Activated naive CD4-positive, alpha-beta T cell treated with anti-CD3 and anti-CD28 coated beads, Interleukin-2, amount 10 ng/mL, durations not matched to agents 7 days and 5 days (primary cell): ENCODE data around the gene TCF4.

Experiments used
- CTCF ChIA-PET: fragments of 350-600 bp; sonication (Branson Sonifier 250); formaldehyde crosslinking; loops from one replicate; lab custom pipeline; 2021; ENCODE audit warnings: antibody characterized with exemption; lab: Charles Lee
- DNase-seq: peaks from one replicate; pipeline ENCODE4 v3.0.0-alpha.2; 2020
- H3K27ac Mint-ChIP-seq: one replicate; pipeline ENCODE4 v1.8.0; 2021; ENCODE audit warnings: mild to moderate bottlenecking, moderate library complexity, mixed read lengths
- H3K27me3 Mint-ChIP-seq: one replicate; pipeline ENCODE4 v1.8.0; 2021; ENCODE audit warnings: mild to moderate bottlenecking, mixed read lengths
- H3K36me3 Mint-ChIP-seq: one replicate; pipeline ENCODE4 v1.8.0; 2021; ENCODE audit warnings: mixed read lengths
- H3K4me1 Mint-ChIP-seq: one replicate; pipeline ENCODE4 v1.8.0; 2021; ENCODE audit warnings: mixed read lengths
- H3K4me3 Mint-ChIP-seq: one replicate; pipeline ENCODE4 v1.8.0; 2021; ENCODE audit warnings: mild to moderate bottlenecking, moderate library complexity, mixed read lengths
- H3K9me3 Mint-ChIP-seq: one replicate; pipeline ENCODE4 v1.8.0; 2021; ENCODE audit warnings: mixed read lengths

The TCF4 gene

DNA sequence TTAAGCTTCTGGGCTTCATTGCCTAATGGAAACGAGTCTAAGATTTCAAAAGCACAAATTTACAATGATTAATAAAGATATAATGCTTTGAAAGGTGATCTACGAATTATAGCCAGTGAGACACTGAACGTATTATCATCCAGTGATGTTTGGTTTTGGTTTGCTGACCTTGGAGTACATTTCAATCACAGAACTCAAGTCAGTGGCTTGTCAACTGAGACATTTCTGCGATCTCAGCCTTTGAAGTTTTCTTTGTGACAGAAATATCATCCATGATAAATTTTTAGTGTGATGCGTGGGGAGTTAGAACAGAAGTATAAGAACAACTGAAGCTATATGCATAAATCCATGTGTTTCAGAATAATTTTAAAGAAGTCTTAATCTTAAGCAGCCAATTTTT lies 263.8 kb downstream of the TCF4 start:
- Mint-ChIP-seq H3K9me3 (no peaks in the 10 kb centered on the region), H3K4me3 (no peak overlapping the region), H3K27ac (no peak overlapping the region), H3K4me1 (peaks cover 5% of the 10 kb centered on the region), H3K27me3 (peaks cover 31% of the 10 kb centered on the region), H3K36me3 (no peaks in the 10 kb centered on the region)
- no peak for DNase-seq
- CTCF ChIA-PET, result no interaction called here

DNA sequence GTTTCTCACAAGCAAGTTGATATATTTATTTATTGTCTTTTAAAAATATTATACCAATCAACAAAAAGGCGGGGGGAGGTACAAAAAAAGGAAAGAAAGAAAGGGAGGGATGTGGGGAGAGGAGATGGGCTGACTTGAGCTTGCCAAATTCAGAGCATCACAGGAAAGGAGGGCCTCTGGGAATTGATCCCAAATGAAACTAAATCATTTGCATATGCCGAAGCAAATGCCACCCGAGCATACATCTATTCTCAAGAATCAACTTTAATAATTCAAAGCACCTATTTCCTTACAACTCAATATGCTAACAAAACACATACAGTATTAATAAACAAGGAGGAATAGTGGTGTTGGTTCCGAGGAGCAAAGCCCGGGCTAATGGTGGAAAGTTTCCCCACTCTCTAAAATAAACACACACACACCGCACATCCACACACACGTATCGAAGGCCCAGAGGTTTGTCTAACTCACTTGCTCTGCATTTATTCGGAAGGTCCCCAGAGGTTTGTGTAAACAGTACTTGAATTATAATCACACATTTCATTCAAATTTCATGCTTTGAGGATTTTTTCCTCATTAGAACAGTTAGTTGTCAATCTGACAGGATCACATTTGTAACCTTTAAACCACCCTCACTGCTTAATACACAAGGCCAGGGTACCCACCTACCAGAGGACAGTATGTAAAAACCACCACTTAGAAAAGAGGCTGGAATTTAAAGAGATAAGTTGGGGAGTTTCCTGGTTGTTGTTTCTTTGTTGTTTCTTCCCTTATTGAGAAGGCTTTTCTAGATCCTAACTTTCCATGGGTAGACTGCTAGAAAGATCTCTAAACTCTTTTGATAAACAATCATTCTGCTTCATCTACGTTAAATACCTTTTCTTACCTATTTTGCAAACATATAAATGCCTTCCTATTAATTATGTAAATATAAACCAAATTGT lies 264.7 kb downstream of the TCF4 start:
- Mint-ChIP-seq H3K4me3 (no peak overlapping the region), H3K27me3 (peaks cover 31% of the 10 kb centered on the region), H3K36me3 (no peaks in the 10 kb centered on the region), H3K27ac (no peak overlapping the region), H3K9me3 (no peaks in the 10 kb centered on the region), H3K4me1 (peaks cover 5% of the 10 kb centered on the region)
- CTCF ChIA-PET, result no interaction called here
- DNase-seq, result no peak

DNA sequence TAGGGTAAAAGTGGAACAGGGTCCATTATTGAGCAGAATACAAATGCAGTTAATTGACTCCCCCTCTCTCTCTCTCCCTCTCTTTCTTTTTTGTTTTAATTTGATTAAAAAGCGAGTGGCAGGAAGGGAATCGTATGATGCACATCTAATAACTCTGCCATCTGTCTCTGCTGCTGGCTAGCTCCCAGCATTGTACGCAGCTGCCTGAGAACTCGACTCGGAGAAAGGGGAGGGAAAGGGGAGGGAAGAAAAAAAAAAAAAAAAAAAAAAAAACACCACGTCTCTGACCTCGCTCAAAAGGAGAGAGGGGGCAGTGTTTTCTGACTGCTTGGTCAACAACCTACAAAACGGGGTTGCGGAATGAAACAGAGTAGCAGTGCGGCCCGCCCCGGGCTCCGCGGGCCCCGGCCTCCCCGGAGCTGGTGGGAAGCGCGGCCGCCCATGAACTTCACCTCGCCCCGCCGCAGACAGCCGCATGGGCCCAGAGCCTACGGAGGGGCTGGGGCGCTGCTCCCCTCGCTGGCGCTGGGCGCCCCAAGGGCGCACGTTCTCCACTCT lies 265.7 kb downstream of the TCF4 start:
- H3K9me3 Mint-ChIP-seq, result no peaks in the 10 kb centered on the region
- H3K4me3 Mint-ChIP-seq, result no peak overlapping the region
- H3K27me3 Mint-ChIP-seq, result peaks cover 31% of the 10 kb centered on the region
- H3K27ac Mint-ChIP-seq, result no peak overlapping the region
- peaks cover 5% of the 10 kb centered on the region for H3K4me1 Mint-ChIP-seq
- no peak for DNase-seq
- H3K36me3 Mint-ChIP-seq, result no peaks in the 10 kb centered on the region
- CTCF ChIA-PET, result interaction anchor here (0.7 kb wide), 1 partner anchor 87 kb away, joined by 3 read pairs; no protein-coding TSS in a partner anchor

DNA sequence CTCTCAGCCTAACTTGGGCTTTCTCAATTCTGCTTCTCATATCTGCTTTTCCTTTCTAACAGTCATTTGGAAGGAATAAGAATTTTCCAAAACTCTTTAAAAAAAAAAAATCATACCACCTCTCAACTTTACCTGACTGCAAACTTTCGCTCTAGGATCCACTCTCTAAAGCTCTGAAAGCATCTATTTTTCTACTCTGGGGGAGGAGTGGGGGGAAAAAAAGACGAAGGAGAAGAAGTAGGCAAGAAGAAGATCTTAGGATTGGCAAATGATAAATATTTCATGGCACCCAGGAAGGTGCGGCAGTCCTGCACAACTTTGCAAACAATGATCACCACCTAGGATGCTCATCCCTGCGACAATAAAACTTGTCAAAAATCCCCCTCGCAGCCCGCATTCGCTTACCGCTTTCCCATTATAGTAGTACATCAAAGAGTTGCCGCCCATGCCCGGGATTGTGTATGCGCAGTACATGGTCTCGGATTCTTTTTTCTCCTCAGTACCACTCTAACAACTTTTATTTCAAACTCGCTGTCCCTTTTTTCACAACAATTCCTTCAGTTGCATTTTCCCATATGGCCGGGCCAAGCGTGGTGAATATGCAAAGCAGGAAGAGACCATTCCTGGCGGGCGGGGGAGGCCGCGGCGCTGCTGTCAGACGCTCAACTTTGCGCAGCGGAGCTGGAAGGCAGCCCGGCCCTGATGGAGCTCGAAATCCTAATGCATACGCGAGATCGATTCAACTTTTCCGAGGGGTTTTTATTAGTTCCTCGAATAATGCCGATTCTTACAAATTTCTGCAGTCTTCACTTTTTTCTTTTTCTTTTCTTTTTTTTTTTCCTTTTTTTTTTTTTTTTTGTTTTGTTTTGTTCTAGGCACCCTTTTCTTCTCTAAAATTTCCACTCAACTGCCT lies 266.5 kb downstream of the TCF4 start:
- peaks cover 31% of the 10 kb centered on the region for H3K27me3 Mint-ChIP-seq
- no peak overlapping the region for H3K27ac Mint-ChIP-seq
- peaks cover 7% of the 10 kb centered on the region for H3K4me1 Mint-ChIP-seq
- H3K9me3 Mint-ChIP-seq, result no peaks in the 10 kb centered on the region
- peak; percentile 46 for DNase-seq
- H3K36me3 Mint-ChIP-seq, result no peaks in the 10 kb centered on the region
- CTCF ChIA-PET, result no interaction called here
- H3K4me3 Mint-ChIP-seq, result peak overlapping the region; percentile 63

DNA sequence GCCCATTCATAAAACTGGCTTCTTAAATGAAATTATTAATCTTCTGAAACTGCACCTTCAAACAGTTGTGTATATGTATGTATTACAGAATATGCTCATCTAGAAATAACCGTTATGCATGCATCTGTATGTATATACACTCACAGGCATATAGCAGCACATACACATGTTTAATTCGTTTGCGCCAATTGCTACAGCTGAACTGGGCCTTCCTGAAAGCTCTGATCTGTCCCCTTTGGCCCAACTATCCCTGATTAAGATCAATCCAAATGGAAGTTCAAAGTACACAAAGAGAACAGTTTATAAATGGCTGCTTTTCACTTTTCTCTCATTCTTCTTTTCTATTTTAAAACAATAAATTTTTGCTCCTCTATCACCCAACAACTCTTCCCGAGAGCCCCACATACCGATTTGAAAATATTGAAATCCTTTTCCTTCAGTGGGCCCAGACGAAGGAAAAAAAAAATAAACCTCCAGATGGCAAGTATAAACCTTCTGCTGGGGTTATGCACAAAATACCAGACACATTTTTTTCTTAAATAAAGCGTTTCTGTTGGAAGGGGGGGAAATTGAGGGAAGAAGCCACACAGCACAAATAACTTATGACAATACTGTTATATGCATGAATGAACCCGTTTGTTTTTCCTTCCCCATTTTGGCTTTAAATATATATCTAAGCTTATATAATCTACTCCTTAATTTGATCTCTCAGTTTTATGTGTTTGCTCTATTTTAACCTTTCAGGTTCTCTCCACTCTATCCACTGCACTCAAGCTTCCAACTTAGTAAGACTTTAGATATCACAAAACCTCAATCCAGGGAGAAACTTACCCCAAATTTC lies 267.3 kb downstream of the TCF4 start:
- no peaks in the 10 kb centered on the region for H3K36me3 Mint-ChIP-seq
- H3K4me3 Mint-ChIP-seq, result no peak overlapping the region
- no peak overlapping the region for H3K27ac Mint-ChIP-seq
- peaks cover 7% of the 10 kb centered on the region for H3K4me1 Mint-ChIP-seq
- no peaks in the 10 kb centered on the region for H3K9me3 Mint-ChIP-seq
- peaks cover 31% of the 10 kb centered on the region for H3K27me3 Mint-ChIP-seq
- no peak for DNase-seq
- CTCF ChIA-PET, result no interaction called here

DNA sequence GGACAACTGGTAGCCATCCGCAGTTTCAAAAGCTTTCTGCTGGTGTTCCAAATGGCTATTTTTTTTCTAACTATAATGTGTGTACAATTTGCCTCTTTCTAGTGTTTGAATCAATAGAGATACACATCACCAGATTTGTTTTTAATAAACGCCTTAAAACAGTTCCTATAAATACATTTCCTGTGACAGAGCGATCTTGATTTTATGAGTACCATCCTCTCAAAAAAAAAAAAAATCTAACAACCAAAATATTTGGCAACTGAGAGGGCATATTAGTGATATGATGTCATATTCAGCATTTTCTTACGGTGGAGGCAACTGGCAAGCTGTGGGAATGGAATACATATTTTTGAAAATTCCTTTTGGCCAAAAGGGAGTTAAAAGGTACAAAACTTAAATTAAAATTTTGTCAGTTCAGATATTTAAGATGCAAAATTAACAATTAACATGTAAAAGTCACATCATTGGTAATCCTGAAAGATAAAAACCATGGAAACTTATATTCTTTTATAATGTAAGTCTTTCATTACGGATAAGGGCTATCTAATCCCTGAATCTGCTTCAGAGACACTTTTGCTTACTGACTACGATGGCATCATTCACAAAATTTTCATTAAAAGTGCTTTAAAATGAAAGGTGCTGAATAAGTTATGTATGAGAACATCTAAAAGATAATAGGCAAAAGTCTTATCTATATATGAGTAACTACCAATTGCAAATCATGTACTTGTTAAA lies 268.4 kb downstream of the TCF4 start:
- H3K9me3 Mint-ChIP-seq, result no peaks in the 10 kb centered on the region
- DNase-seq, result no peak
- H3K36me3 Mint-ChIP-seq, result no peaks in the 10 kb centered on the region
- peaks cover 31% of the 10 kb centered on the region for H3K27me3 Mint-ChIP-seq
- H3K4me3 Mint-ChIP-seq, result no peak overlapping the region
- H3K27ac Mint-ChIP-seq, result no peak overlapping the region
- CTCF ChIA-PET, result no interaction called here
- H3K4me1 Mint-ChIP-seq, result peaks cover 7% of the 10 kb centered on the region

DNA sequence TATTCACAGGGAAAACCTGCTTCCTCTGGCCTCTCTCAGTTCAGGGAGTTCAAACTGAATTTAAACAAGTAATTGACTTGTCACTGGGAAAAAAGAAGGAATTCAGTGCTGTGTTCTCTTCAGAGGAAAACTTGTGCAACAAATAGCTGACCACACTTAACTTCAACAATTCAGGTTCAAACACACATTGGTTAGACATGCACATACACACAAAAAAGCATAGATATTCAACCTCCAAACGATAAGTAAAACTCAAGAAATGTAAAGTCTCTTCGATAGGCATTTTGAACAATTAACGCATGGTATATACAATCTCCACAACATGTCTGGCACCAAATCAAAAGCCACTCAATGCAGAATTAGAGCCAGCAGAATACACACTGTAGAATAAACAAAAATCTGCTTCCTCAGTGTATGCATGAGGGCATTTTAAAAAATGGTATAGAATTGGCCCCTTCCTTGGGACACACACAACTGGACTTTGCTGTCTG lies 269.0 kb downstream of the TCF4 start:
- CTCF ChIA-PET, result no interaction called here
- H3K4me3 Mint-ChIP-seq, result no peak overlapping the region
- DNase-seq, result no peak

DNA sequence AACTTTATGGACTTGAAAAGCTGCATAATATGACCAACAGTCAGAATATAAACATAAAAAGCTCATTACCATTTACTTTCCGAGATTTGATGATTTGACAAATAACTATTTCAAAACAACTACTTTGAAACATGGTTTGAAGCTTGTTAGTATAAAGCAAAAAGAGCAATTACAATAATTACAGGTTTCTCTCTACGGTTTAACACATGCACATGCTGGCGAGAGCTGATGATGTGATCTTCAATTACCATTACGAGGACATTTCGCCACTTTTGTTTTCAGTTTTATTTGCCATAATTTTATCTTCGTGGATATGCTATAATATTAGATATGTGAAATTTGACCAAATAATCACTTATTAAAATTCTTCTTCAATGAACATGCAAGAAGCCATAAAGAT lies 270.1 kb downstream of the TCF4 start:
- H3K27me3 Mint-ChIP-seq, result peaks cover 24% of the 10 kb centered on the region
- H3K4me1 Mint-ChIP-seq, result peaks cover 7% of the 10 kb centered on the region
- CTCF ChIA-PET, result interaction anchor here (1.2 kb wide), 1 partner anchor 83 kb away, joined by 3 read pairs; no protein-coding TSS in a partner anchor
- no peaks in the 10 kb centered on the region for H3K36me3 Mint-ChIP-seq
- H3K9me3 Mint-ChIP-seq, result no peaks in the 10 kb centered on the region
- no peak overlapping the region for H3K27ac Mint-ChIP-seq
- no peak for DNase-seq
- no peak overlapping the region for H3K4me3 Mint-ChIP-seq

More for the DNA sequence above, 269.0 kb downstream of the TCF4 start:
- Mint-ChIP-seq H3K27ac (no peak overlapping the region), H3K27me3 (peaks cover 31% of the 10 kb centered on the region), H3K9me3 (no peaks in the 10 kb centered on the region), H3K4me1 (peaks cover 7% of the 10 kb centered on the region), H3K36me3 (no peaks in the 10 kb centered on the region)

DNA sequence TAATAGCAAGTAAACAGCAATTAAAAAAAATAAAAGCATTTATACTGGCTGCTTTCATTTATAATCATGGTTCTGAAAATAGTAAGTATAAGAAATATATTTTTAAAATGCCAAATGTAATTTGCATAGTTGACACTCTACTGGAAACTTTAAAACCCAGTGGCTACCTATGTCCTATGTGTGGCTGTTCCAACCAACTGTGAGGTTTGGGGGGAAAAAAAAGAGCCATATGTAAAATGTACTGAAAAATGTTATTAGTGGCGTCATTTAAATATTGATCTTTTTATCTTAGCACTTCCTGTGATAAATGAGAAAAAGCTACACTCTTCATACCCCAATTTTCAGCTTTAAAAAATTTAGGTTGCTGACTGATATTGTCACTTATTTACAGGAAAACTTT lies 270.7 kb downstream of the TCF4 start:
- peaks cover 7% of the 10 kb centered on the region for H3K4me1 Mint-ChIP-seq
- H3K9me3 Mint-ChIP-seq, result no peaks in the 10 kb centered on the region
- H3K36me3 Mint-ChIP-seq, result no peaks in the 10 kb centered on the region
- no peak overlapping the region for H3K4me3 Mint-ChIP-seq
- DNase-seq, result no peak
- CTCF ChIA-PET, result interaction anchor here (1.2 kb wide), 1 partner anchor 82 kb away, joined by 3 read pairs; no protein-coding TSS in a partner anchor
- peaks cover 19% of the 10 kb centered on the region for H3K27me3 Mint-ChIP-seq
- H3K27ac Mint-ChIP-seq, result no peak overlapping the region

DNA sequence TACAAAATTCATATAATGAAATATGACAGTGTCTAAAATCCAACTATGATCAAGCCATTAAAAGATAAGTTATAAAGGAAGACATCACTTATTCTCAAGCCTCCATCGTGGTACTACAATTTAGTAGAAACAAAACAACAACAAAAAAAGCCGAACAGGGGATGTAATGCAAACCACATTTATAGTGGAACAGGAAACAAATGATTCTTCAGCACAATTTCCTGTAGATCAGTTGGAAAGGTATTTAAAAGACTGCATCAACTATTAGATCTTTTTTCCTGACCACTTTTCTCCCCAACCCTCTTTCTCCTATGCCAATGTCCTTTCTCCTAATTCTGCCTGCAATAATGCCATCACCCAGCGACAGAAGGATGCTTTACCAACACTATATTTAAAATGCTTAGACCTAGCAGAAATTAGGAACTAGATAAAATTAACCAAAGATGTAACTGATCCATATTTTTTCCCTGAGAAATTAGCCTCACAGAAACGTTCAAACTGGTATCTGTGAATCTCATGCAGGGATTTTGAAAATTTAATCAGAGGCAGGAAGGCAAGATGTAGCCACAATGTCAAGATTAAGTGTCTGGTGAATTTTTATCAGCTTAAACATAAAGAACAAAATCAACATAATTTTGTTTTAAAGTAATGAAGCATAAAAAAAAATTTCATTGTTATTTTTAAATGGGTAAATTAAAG lies 271.4 kb downstream of the TCF4 start:
- Mint-ChIP-seq H3K36me3 (no peaks in the 10 kb centered on the region), H3K9me3 (no peaks in the 10 kb centered on the region), H3K4me1 (peaks cover 5% of the 10 kb centered on the region), H3K27ac (no peak overlapping the region), H3K27me3 (peaks cover 12% of the 10 kb centered on the region), H3K4me3 (no peak overlapping the region)
- CTCF ChIA-PET, result no interaction called here
- no peak for DNase-seq

DNA sequence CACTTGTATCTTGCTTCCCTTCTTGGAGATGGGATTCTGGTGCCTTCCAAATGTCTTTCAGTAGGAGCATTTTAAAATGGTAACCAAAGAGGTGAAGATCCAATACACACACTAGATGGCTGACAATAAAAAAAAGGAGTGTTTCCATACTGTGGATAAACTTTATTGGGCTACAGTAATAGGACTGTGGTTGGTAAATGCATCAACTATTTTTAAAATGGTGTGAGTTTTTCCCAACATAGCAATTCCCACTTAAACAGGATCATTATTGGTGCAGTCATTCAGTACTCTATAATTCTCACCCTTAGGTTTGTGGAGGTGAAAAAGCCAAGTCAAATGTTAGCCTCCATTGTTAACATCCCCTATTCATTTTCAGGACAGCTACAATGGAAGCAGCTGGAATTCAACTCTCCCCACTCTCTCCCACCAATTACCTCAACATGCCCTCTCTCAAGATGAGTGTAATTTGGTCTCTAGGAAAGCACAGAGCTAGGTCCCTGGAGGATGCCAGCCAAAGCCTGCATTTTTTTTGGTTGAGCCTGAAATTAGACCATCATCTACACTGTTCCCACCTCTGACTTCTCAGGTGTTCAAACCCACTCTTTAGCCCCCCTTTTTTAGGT lies 273.3 kb downstream of the TCF4 start:
- Mint-ChIP-seq H3K27ac (no peak overlapping the region), H3K27me3 (no peaks in the 10 kb centered on the region), H3K9me3 (no peaks in the 10 kb centered on the region), H3K4me3 (no peak overlapping the region), H3K36me3 (no peaks in the 10 kb centered on the region), H3K4me1 (peaks cover 2% of the 10 kb centered on the region)
- CTCF ChIA-PET, result no interaction called here
- no peak for DNase-seq

DNA sequence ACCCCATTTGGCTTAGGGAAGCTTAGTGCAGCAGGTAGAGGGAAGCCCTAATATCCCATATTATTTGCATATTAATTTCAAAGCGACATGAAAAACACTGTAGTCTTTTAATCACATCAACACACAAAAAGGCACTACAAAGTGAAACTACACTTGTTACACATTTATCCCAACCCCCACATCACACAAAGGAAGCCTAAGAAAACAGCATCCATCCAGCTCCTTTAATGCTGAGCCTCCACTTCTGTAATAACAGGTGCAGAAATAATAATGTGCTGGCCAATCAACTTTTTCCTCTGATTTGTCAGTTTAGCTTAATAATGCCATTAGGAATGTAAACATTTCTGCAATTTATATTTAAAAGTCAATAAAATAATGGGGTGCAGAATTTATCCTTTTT lies 274.0 kb downstream of the TCF4 start:
- no peaks in the 10 kb centered on the region for H3K9me3 Mint-ChIP-seq
- no peak for DNase-seq
- H3K4me3 Mint-ChIP-seq, result no peak overlapping the region
- H3K27ac Mint-ChIP-seq, result no peak overlapping the region
- H3K27me3 Mint-ChIP-seq, result no peaks in the 10 kb centered on the region
- H3K4me1 Mint-ChIP-seq, result peaks cover 2% of the 10 kb centered on the region
- no peaks in the 10 kb centered on the region for H3K36me3 Mint-ChIP-seq
- CTCF ChIA-PET, result no interaction called here
